Activated gamma-delta T cell treated with Interleukin-2 at 50 U/mL for 16 hours (primary cell): Measurements from ENCODE around the gene GALNTL6.

Experiments
- DNase-seq: peaks from one replicate; pipeline ENCODE4 v3.0.0-alpha.2; 2020

GALNTL6 gene

DNA sequence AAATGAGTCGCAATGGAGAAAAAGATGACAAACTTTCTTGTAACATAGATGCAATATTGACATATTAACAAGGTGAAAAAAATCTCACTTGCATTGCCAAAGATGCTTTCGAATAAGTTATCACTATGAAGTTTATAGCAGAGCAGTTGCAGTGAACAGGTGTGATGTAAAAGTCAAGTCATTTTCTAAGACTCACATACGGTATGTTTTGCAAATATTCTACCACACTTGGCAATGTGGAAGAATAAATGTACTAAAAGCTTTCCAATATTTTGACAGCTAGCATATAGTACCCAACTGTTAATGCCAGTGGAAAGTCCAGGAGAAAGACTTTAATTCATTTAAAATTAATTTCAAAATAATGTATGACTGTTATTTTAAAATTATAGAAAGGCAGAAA is 76.5 kb downstream of the GALNTL6 start:
- DNase-seq, result no peak

- no peak for DNase-seq
Measured at GRCh38 chr4:171891038-171891437, 77.8 kb downstream of the GALNTL6 start.

- DNase-seq, result no peak
Measured at GRCh38 chr4:171896426-171896825, 83.2 kb downstream of the GALNTL6 start.

DNA sequence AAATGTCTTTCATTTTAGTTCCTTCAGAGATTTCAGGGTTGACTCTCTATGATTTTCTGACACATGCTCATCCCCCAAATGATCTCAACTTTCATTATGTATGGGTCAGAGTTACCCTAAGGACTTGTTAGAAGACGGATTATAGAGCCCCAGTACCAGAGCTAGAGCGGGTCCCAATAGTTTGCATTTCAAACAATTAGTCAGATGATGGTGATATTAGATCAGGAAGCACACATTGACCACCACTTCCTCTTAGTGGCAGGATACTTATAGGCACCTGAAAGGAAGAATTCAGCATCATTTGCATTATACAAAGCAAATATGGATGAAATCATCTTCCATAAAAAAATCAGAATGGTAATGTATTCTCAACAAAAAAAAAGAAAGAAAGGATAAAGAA is 106.1 kb downstream of the GALNTL6 start:
- no peak for DNase-seq

DNA sequence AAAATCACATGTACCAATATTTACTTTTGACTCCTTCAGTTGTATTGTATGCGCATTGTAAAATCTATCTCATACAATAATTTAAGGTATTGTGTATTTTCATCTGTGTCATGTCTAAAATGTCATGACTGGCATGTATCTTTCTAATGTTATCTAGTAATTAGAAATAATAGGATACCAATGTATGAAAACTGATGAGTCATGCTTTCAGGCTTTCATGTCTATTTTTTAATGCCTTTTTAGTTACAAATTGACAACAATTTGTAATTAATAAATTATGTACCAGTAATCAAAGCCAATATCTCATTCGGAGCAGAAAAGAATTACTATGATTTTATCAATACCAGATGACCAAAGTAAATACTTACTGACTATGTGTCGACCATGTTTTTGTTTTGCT is 107.7 kb downstream of the GALNTL6 start:
- no peak for DNase-seq

GRCh38 chr4:171924746-171925376 is 111.7 kb downstream of the GALNTL6 start:
- no peak for DNase-seq

GRCh38 chr4:171928336-171928735 is 115.1 kb downstream of the GALNTL6 start:
- no peak for DNase-seq

- no peak for DNase-seq
Measured at GRCh38 chr4:171929477-171929876, 116.3 kb downstream of the GALNTL6 start.

- no peak for DNase-seq
Measured at GRCh38 chr4:171929907-171930306, 116.7 kb downstream of the GALNTL6 start.

GRCh38 chr4:171932238-171932637 is 119.0 kb downstream of the GALNTL6 start:
- no peak for DNase-seq

DNA sequence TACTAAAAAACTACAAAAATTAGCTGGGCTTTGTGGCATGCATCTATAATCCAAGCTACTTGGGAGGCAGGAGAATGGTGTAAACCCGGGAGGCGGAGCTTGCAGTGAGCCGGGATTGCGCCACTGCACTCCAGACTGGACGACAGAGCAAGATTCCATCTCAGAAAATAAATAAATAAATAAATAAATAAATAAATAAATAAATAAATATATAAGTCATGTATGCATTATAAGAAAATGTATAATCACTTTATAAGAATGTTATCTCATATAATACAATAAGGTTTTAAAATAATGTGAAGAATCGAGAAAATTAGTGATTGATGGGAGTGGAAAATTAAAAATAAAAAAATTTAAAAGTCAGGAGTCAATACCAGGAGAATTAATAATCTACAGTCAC is 127.5 kb downstream of the GALNTL6 start:
- DNase-seq, result no peak

DNA sequence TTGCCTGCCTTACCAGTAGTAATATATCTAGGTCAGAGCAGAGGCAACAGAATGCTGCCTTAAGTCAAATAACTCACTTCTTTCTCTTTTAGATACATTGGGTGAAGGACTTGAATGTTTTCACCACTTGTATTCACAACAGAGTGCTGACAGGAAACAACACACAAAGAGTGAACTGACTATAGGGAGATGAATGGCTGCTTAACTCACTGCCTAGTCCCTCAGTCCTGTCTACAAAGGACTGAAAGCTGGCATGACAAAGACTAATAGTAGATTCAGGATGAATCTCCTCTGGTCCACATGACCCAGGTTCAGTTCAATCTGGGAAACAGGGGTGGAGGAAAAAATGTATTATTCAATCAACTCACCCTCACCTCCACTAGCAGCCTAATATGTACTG is 134.2 kb downstream of the GALNTL6 start:
- no peak for DNase-seq

- DNase-seq, result no peak
Measured at GRCh38 chr4:171948038-171948437, 134.8 kb downstream of the GALNTL6 start.

GRCh38 chr4:171954650-171955049 is 141.4 kb downstream of the GALNTL6 start:
- no peak for DNase-seq

- no peak for DNase-seq
Measured at GRCh38 chr4:171956678-171957077, 143.5 kb downstream of the GALNTL6 start.

- DNase-seq, result no peak
Measured at GRCh38 chr4:171962110-171962509, 148.9 kb downstream of the GALNTL6 start.

DNA sequence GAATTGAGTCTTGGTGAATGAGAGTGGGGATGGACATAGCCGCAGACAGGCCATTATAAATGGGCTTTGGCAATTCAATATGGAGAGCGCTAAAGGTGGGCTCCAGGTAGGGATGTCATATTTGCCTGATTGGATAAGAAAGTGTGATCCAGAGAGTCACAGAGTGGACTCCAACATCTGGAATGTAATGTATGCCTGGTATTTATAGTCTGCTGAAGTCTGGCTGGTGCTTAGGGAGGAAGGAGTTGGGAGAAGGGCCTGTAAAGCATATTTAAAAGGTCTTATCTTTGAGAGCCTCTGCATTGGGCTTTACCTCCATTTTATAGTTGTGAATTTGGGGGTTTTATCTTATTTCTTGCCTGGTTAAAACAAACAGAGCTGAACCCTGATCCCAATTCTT is 153.2 kb downstream of the GALNTL6 start:
- no peak for DNase-seq

DNA sequence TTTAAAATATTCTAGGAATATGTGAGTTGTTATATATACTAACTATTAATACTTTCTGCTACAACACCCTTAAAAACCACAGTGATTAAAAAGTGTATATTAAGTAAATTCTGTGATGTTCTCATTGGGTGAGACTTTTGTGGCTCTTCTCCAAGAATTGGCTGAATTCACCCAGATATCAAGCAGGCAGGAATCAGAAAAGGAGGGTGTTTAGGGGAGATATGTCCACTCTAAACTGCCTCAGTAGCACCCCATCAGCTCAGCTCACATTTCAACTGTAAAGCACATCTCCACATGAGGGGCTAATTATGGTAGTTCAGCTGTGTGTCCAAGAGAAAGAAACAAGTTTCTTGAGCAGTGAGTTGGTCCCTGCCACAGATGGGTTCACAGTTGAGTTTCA is 165.0 kb downstream of the GALNTL6 start:
- no peak for DNase-seq

DNA sequence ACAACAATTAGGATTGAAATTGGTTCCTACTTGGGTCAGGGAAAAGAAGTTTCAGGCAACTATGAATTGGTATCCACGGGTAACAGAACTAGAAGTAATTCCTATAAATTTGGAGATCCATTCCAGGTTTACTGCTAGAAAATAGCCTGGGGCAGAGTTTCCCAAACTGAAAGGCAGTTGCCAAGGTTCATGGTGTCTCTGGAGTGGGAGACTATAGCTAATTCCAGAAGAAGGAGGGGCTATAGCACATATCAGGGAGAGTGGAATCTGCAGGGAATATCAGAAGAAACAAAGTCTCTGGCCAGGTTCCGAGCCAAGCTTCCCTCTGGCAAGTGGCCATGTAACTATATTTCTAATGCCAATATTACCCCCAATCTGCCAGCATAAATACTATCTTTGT is 166.3 kb downstream of the GALNTL6 start:
- no peak for DNase-seq

GRCh38 chr4:171981185-171981584 is 168.0 kb downstream of the GALNTL6 start:
- no peak for DNase-seq

GRCh38 chr4:171983935-171984805 is 171.0 kb downstream of the GALNTL6 start:
- DNase-seq, result no peak

- no peak for DNase-seq
Measured at GRCh38 chr4:171985129-171985528, 171.9 kb downstream of the GALNTL6 start.

GRCh38 chr4:171993247-171993646 is 180.0 kb downstream of the GALNTL6 start:
- no peak for DNase-seq

DNA sequence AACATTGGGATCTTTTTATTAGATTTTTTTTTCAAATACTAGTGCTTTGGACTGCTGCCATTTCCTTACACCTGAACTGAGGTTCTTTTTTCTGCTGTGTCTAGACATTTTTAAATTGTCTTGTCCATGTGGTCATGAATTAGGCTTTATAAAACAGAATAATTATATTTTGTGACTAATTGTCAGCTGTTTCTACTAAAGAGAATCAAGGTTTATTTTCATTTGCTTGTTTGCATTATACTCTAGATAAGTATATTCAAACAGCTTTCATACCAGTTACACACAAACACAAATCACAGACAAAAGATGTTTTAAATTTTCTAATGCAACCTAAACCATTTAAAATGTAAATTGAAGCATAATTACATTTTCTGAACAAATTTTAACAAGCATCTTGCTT is 194.7 kb downstream of the GALNTL6 start:
- DNase-seq, result no peak
